ENCODE measurements around the gene SOX13. TPM values are rescaled to one million over a fixed set of nuclear protein-coding genes. Genes with fewer than 3 reads are reported as not detected.

Gene SOX13
- total RNA-seq, 1 experiment from 2014 or later: 35.6 TPM

DNA sequence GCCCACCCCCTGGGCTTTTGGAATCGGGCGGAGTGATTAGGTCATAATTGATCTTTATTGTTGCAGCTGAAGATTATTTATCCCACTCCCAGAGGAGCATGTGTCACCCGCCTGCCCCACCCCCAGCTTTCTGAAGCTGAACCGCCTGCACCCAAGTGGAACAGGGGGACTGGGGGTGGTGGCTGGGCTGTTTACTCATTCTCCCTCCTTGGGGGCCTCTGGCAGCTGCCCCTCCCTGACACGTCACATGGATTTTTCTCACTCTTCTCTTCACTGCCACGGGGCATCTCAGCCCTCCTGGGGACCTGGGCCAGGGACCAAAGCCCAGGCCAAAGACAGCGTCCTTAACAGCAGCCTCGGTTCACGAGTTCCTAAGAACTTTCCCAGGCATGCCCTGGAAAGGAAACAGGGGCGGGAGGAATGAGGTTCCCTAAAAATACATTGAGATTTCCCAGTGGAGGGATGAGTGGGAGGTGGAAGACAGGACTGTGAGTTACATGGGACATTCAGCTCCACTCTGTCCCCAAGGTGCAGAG lies 31.6 kb upstream of the SOX13 start:
- BruUV-seq (replicated peaks): no TSS peak
- no peaks in the 10 kb centered on the region for H3K79me2 ChIP-seq (ENCODE audit: insufficient read depth, low read length)
- no peak for DNase-seq (ENCODE audit: low read depth, low spot score)
- ATAC-seq: no peak
- ChIA-PET RAD21 (ENCODE audit: low non-redundant PET in 1 of 2, low total read pairs in 2 of 2, uncharacterized antibody in 2 of 2, unreplicated experiment in 2 of 2) (no interaction called here), CTCF (no interaction called here), POLR2A (no interaction called here)
- H3K4me2 ChIP-seq (ENCODE audit: low read length): no peak overlapping the region
- H3K9ac ChIP-seq (ENCODE audit: low read length): no peak overlapping the region
- H3K27me3 ChIP-seq (ENCODE audit: insufficient read depth, low read length): no peaks in the 10 kb centered on the region
- no peak overlapping the region for H3K27ac ChIP-seq (ENCODE audit: low read depth, low read length)
- H2AFZ ChIP-seq (ENCODE audit: low read depth, low read length, poor library complexity, severe bottlenecking): no peak overlapping the region
- H3K4me3 ChIP-seq (replicated peaks in 1 of 2; ENCODE audit: low read depth in 1 of 2, low read length in 2 of 2): no peak overlapping the region
- H4K20me1 ChIP-seq (ENCODE audit: insufficient read depth): no peaks in the 10 kb centered on the region
- no peaks in the 10 kb centered on the region for H3K9me3 ChIP-seq (ENCODE audit: control insufficient read depth in 1 of 2, insufficient read depth in 1 of 2, low read depth in 1 of 2, low read length in 2 of 2)
- intact Hi-C loops (cut with micrococcal nuclease): no loop called here
- H3K9me2 ChIP-seq (ENCODE audit: insufficient read depth): no peaks in the 10 kb centered on the region
- TF ChIP-seq ELF1 (IDR thresholded peaks at IDR 0.05; ENCODE audit: borderline replicate concordance, low read depth): no peak
- no peak for TF ChIP-seq JUND (IDR thresholded peaks at IDR 0.05)
- TF ChIP-seq, protein P1, sequence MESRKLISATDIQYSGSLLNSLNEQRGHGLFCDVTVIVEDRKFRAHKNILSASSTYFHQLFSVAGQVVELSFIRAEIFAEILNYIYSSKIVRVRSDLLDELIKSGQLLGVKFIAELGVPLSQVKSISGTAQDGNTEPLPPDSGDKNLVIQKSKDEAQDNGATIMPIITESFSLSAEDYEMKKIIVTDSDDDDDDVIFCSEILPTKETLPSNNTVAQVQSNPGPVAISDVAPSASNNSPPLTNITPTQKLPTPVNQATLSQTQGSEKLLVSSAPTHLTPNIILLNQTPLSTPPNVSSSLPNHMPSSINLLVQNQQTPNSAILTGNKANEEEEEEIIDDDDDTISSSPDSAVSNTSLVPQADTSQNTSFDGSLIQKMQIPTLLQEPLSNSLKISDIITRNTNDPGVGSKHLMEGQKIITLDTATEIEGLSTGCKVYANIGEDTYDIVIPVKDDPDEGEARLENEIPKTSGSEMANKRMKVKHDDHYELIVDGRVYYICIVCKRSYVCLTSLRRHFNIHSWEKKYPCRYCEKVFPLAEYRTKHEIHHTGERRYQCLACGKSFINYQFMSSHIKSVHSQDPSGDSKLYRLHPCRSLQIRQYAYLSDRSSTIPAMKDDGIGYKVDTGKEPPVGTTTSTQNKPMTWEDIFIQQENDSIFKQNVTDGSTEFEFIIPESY (IDR thresholded peaks at IDR 0.05; ENCODE audit: extremely low read depth, insufficient replicate concordance, low read length): no peak
- no peak for TF ChIP-seq EGR1 (IDR thresholded peaks at IDR 0.05; ENCODE audit: low read depth)
- TF ChIP-seq POLR2AphosphoS5 (IDR thresholded peaks at IDR 0.05; ENCODE audit: low read depth, low read length): no peak
- H3K4me1 ChIP-seq (ENCODE audit: control insufficient read depth in 1 of 2, insufficient read depth in 2 of 2, low read length in 2 of 2): peaks cover 0 to 8% of the 10 kb centered on the region in 2 experiments; a peak in 1 of 4 replicates
- no peaks in the 10 kb centered on the region for H3K36me3 ChIP-seq (ENCODE audit: control insufficient read depth in 1 of 2, insufficient read depth in 2 of 2, low read length in 2 of 2)

DNA sequence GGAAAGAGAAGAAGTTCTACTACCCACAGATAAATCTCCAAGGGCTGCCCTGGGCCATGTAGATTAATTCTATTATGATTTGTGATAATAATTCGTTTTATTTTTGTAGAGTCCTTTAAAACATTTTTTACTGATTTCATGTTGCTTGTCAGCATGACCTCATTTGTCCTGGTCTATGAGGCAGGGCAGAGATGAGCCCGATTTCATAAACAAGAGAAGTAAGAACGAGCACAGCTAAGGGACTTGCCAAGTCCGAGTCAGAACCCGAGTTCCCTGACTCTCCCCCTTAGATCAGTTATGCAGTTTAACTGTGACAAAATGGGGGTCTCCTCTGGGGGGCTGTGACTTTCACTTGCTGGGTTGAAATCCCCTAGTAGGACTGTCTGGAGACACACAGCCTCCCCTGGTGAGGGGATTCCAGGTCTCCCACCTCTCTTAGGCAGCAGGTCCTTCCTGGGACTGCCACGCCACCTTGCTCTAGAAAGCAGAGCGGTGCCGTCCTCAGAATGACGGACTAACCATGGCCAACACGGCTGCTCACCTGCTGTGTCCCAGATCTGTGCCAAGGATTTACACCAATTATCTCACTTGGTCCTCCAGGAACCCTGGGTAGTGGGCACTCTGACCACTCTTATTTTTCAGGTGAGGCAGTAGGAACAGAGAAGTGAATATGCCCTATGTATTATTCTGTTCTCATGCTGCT lies 31.0 kb upstream of the SOX13 start:
- Histone ChIP-seq H3K9me2 (ENCODE audit: insufficient read depth) (no peaks in the 10 kb centered on the region), H3K9ac (ENCODE audit: low read length) (no peak overlapping the region), H3K27me3 (ENCODE audit: insufficient read depth, low read length) (no peaks in the 10 kb centered on the region), H3K4me2 (ENCODE audit: low read length) (no peak overlapping the region), H3K36me3 (ENCODE audit: control insufficient read depth in 1 of 2, insufficient read depth in 2 of 2, low read length in 2 of 2) (no peaks in the 10 kb centered on the region), H4K20me1 (ENCODE audit: insufficient read depth) (no peaks in the 10 kb centered on the region), H3K79me2 (ENCODE audit: insufficient read depth, low read length) (no peaks in the 10 kb centered on the region), H3K4me3 (replicated peaks in 1 of 2; ENCODE audit: low read depth in 1 of 2, low read length in 2 of 2) (no peak overlapping the region), H3K9me3 (ENCODE audit: control insufficient read depth in 1 of 2, insufficient read depth in 1 of 2, low read depth in 1 of 2, low read length in 2 of 2) (no peaks in the 10 kb centered on the region), H3K27ac (ENCODE audit: low read depth, low read length) (no peak overlapping the region), H2AFZ (ENCODE audit: low read depth, low read length, poor library complexity, severe bottlenecking) (no peak overlapping the region), H3K4me1 (ENCODE audit: control insufficient read depth in 1 of 2, insufficient read depth in 2 of 2, low read length in 2 of 2) (peaks cover 0 to 8% of the 10 kb centered on the region in 2 experiments; a peak in 1 of 4 replicates)
- intact Hi-C loops (cut with micrococcal nuclease): no loop called here
- ChIA-PET POLR2A (no interaction called here), CTCF (no interaction called here), RAD21 (ENCODE audit: low non-redundant PET in 1 of 2, low total read pairs in 2 of 2, uncharacterized antibody in 2 of 2, unreplicated experiment in 2 of 2) (no interaction called here)
- DNase-seq (ENCODE audit: low read depth, low spot score): no peak
- no TSS peak for BruUV-seq (replicated peaks)
- no peak for ATAC-seq
- TF ChIP-seq, protein P2, sequence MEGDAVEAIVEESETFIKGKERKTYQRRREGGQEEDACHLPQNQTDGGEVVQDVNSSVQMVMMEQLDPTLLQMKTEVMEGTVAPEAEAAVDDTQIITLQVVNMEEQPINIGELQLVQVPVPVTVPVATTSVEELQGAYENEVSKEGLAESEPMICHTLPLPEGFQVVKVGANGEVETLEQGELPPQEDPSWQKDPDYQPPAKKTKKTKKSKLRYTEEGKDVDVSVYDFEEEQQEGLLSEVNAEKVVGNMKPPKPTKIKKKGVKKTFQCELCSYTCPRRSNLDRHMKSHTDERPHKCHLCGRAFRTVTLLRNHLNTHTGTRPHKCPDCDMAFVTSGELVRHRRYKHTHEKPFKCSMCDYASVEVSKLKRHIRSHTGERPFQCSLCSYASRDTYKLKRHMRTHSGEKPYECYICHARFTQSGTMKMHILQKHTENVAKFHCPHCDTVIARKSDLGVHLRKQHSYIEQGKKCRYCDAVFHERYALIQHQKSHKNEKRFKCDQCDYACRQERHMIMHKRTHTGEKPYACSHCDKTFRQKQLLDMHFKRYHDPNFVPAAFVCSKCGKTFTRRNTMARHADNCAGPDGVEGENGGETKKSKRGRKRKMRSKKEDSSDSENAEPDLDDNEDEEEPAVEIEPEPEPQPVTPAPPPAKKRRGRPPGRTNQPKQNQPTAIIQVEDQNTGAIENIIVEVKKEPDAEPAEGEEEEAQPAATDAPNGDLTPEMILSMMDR (IDR thresholded peaks at IDR 0.05 in 2 of 3, conservative IDR thresholded peaks at IDR 0.05 in 1 of 3; ENCODE audit: borderline replicate concordance in 1 of 3, insufficient read depth in 1 of 3, low read depth in 2 of 3, low read length in 2 of 3): no peak
- TF ChIP-seq EZH2 (IDR thresholded peaks at IDR 0.05) (no peak), EZH2phosphoT487 (IDR thresholded peaks at IDR 0.05; ENCODE audit: borderline replicate concordance) (no peak), SRF (IDR thresholded peaks at IDR 0.05; ENCODE audit: low read depth) (no peak), SP1 (IDR thresholded peaks at IDR 0.05; ENCODE audit: low read depth) (no peak), CBX3 (IDR thresholded peaks at IDR 0.05; ENCODE audit: low read depth) (no peak)
- TF ChIP-seq, protein P3, sequence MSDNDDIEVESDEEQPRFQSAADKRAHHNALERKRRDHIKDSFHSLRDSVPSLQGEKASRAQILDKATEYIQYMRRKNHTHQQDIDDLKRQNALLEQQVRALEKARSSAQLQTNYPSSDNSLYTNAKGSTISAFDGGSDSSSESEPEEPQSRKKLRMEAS (IDR thresholded peaks at IDR 0.05): no peak
